ENCODE results near the gene HBS1L. TPM values are rescaled to one million over a fixed set of nuclear protein-coding genes. Genes with fewer than 3 reads are reported as not detected.

HBS1L gene
- total RNA-seq, 1 experiment from 2014 or later: 89.4 TPM

DNA sequence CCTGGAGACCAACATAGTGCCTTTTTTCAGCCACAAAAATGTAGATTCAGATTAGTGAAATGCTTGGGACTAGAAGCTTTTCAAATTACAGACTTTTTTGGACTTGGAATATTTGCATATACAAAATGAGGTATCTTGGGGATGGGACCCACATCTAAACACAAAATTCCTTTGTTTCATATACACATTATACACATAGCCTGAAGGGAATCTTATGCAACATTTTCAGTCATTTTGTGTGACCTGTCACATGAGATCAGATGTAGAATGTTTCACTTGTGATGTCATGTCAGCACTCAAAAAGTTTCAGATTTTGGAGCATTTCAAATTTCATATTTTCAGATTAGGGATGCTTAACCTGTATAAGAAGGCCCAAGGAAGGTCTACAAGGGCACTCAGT is 60.2 kb downstream of the HBS1L start (continued):
- TF ChIP-seq, protein P1, sequence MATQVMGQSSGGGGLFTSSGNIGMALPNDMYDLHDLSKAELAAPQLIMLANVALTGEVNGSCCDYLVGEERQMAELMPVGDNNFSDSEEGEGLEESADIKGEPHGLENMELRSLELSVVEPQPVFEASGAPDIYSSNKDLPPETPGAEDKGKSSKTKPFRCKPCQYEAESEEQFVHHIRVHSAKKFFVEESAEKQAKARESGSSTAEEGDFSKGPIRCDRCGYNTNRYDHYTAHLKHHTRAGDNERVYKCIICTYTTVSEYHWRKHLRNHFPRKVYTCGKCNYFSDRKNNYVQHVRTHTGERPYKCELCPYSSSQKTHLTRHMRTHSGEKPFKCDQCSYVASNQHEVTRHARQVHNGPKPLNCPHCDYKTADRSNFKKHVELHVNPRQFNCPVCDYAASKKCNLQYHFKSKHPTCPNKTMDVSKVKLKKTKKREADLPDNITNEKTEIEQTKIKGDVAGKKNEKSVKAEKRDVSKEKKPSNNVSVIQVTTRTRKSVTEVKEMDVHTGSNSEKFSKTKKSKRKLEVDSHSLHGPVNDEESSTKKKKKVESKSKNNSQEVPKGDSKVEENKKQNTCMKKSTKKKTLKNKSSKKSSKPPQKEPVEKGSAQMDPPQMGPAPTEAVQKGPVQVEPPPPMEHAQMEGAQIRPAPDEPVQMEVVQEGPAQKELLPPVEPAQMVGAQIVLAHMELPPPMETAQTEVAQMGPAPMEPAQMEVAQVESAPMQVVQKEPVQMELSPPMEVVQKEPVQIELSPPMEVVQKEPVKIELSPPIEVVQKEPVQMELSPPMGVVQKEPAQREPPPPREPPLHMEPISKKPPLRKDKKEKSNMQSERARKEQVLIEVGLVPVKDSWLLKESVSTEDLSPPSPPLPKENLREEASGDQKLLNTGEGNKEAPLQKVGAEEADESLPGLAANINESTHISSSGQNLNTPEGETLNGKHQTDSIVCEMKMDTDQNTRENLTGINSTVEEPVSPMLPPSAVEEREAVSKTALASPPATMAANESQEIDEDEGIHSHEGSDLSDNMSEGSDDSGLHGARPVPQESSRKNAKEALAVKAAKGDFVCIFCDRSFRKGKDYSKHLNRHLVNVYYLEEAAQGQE (IDR thresholded peaks at IDR 0.05; ENCODE audit: low read depth): no peak
- no peak for TF ChIP-seq CBX3 (IDR thresholded peaks at IDR 0.05; ENCODE audit: low read depth)

DNA sequence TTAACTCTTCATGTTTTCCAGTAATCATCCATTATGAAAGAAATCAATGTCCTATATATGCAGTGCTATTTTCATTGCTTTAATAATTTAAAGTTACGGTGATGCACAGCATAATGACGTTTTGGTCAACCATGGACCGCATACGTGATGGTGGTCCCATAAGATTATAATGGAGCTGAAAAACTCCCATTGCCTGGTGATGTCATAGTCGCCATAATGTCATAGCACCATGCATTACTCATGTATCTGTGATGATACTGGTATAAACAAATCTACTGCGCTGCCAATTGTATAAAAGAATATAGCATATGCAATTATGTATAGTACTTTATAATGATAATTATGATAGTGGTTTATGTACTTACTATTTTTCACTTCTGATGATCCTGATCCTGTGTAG is 62.5 kb downstream of the HBS1L start:
- BruUV-seq (replicated peaks): no TSS peak
- ChIA-PET POLR2A (no interaction called here), CTCF (interaction anchor here (2.3 kb wide), 1 partner anchor 10 kb away, joined by 9 read pairs; no protein-coding TSS in a partner anchor), RAD21 (ENCODE audit: low non-redundant PET in 1 of 2, low total read pairs in 2 of 2, uncharacterized antibody in 2 of 2, unreplicated experiment in 2 of 2) (no interaction called here)
- ATAC-seq (no peak), DNase-seq (ENCODE audit: low read depth, low spot score) (no peak)
- H3K27ac ChIP-seq (ENCODE audit: low read depth, low read length): no peak overlapping the region
- no peak overlapping the region for H2AFZ ChIP-seq (ENCODE audit: low read depth, low read length, poor library complexity, severe bottlenecking)
- no peak for TF ChIP-seq ELF1 (IDR thresholded peaks at IDR 0.05; ENCODE audit: borderline replicate concordance, low read depth)
- no peak for TF ChIP-seq ZBTB33 (IDR thresholded peaks at IDR 0.05; ENCODE audit: extremely low read depth, insufficient replicate concordance, low read length)
- no peak for TF ChIP-seq MAX (IDR thresholded peaks at IDR 0.05)
- TF ChIP-seq SIN3A (IDR thresholded peaks at IDR 0.05; ENCODE audit: low read depth): no peak
- H3K4me3 ChIP-seq (replicated peaks in 1 of 2; ENCODE audit: low read depth in 1 of 2, low read length in 2 of 2): no peak overlapping the region
- no peaks in the 10 kb centered on the region for H3K4me1 ChIP-seq (ENCODE audit: control insufficient read depth in 1 of 2, insufficient read depth in 2 of 2, low read length in 2 of 2)
- 0 out of 2 replicates have a peak, but pooled peaks cover 2% of the 10 kb centered on the region for H4K20me1 ChIP-seq (ENCODE audit: insufficient read depth)
- H3K9ac ChIP-seq (ENCODE audit: low read length): no peak overlapping the region
- H3K79me2 ChIP-seq (ENCODE audit: insufficient read depth, low read length): no peaks in the 10 kb centered on the region
- no peaks in the 10 kb centered on the region for H3K9me3 ChIP-seq (ENCODE audit: control insufficient read depth in 1 of 2, insufficient read depth in 1 of 2, low read depth in 1 of 2, low read length in 2 of 2)
- no peaks in the 10 kb centered on the region for H3K9me2 ChIP-seq (ENCODE audit: insufficient read depth)
- no peak overlapping the region for H3K4me2 ChIP-seq (ENCODE audit: low read length)
- intact Hi-C loops (cut with micrococcal nuclease): no loop called here
- peaks cover 6 to 10% of the 10 kb centered on the region in 2 experiments; a peak in 1 of 4 replicates for H3K36me3 ChIP-seq (ENCODE audit: control insufficient read depth in 1 of 2, insufficient read depth in 2 of 2, low read length in 2 of 2)
- H3K27me3 ChIP-seq (ENCODE audit: insufficient read depth, low read length): no peaks in the 10 kb centered on the region
